Measurements from ENCODE around the gene PDIA5.

The PDIA5 gene

DNA sequence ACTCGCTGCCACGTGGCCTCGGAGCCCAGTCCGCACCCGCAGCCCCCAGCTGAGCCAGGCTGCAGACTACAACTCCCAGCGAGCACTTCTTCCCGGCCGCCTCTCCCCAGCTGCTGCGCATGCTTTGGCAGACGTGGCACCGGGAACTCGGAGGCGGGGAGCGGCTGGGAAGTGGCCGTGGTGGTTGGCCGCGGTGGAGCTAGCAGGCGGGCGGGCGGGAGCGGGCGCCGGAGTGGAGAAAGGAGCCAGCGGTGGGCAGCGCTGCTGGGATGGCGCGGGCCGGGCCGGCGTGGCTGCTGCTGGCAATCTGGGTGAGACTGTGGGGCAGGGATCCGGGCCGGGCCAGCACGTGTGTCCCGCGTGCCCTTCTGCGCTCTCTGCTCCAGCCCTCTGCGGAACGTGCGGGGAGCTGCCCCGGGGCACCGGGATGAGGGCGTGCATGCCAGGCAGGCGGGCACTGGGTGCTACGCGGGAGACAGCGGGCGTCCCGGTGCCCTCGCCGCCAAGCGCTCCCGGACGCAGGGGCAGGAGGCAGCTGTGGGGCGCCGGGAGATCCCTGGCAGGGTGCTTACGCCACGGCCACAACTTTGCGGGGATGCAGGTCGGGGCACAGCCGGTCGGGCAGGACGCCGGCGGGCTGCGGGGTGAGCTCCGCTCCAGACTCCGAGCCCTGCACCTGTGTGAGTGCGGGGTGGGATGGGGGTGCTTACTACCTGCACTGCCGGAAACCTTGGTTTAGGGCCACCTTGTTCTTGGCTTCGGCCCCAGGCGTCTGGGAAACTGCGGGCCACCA lies at the start of gene PDIA5:
PDIA5 (plus strand) TSS at position 130 of the 793 bp plus-strand sequence; CDS start at position 270, 140 bp downstream.
- DNase-seq, result peak; percentile 91

DNA sequence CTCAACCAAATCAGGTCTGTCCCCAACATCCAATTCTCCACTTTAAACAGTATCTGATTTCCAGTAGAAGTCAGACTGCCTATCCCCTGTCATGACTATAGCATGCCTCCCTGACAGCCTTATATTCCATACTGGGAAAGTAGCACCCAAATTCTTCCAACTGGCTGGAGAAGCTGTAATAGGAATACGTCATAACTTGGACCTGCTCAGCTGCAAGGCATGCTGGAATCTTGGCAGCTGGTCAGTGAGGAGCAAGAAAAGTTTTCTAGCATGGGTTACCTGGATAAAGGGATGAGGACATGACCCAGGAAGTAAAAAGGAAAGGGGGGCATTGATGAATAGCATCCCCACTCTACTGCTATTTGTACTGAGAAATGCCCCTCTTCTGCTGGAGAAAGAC lies 48.1 kb upstream of the PDIA5 start:
- DNase-seq, result no peak

DNA sequence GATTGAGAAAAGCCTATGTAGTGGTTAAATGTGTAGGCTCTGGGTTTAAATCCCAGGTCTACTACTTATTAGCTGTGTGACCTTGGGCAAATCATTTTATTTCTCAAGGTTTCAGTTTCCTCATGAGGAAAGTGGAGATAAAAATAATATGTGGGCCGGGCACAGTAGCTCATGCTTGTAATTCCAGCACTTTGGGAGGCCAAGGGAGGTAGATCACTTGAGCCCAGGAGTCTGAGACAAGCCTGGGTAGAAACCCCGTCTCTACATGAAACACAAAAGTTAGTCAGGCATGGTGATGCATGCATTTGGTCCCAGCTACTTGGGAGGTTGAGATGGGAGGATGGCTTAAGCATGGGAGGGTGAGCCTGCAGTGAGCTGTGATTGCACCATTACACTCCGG lies 47.7 kb upstream of the PDIA5 start:
- no peak for DNase-seq

DNA sequence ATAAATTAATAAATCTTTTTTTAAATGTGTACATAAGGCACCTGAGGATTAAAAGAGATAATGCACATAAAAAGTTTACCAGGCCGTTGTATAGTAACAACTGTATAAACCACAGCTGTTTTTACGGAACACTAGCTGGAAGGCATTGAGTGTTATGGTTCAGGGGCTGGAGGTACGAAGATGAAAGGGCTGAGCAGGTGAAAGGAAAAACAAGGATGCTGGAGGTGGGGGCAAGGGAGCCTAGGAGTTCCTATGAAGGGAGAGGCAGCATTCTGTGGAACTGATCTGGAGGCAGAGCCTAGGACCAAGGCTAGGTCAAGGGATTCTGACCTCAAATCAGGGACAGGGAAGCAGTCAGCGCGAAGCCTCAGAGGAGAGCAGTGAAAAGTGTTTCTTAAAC lies 47.2 kb upstream of the PDIA5 start:
- no peak for DNase-seq

DNA sequence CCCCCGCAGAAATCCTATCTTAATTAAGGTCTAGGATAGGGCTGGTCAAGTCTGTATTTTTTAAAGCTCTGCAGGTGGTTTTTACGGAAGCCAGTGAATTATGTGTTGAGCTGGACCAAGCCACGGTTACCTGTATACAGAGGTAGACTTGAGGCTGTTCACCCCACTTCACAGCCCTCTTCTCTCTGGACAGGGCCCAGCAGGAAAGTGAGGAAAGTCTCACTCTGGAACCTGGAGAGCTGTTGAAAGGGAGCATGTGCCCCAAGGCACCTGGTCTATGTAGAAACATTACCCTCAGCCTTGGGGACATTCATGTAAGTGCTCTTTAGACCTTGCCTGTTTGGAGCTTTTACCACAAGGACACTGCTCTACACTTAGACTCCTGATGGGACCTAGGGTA lies 46.1 kb upstream of the PDIA5 start:
- DNase-seq, result no peak

DNA sequence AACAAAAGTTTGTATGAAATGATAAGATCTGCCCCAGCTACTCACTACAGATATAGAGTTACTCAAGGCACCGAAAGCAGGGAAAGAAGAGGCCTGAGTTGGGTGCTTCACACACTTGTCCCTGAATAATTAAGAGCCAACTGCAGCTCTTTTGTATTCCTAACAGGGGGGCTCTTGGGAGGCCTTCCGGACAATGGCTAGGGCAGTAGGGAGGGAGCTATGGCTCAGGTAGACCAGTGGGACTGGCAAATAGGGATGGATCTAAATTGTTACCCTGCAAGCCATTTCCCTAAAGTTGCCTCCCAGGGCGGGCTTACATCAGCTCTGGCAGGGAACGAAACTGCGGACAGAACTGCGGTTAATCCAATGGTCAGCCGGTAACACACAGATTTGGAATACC lies 45.4 kb upstream of the PDIA5 start:
- DNase-seq, result no peak

DNA sequence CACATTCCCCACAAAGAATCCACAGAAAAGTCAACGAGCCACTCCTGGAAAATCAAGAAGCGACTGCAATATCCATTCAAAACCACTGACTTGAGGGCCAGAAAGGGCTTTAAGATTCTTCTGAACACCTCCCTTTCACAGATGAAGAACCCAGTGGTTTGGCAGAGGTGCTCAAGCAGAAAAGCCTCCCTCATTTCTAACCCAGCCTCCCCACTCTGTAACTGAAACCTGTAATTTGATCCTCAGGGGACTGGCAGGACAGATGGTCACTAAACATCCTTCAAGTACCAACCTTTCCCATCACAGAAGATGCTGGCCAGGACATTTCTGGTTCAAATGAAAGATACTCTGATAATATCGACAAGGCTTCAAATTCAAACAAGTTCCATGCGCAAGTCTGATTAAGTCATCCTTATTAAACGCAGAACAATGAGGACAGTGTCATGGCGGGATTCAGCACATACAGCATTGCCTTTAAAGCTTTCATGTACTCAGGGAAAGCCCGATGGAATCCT lies 44.8 kb upstream of the PDIA5 start:
- no peak for DNase-seq

DNA sequence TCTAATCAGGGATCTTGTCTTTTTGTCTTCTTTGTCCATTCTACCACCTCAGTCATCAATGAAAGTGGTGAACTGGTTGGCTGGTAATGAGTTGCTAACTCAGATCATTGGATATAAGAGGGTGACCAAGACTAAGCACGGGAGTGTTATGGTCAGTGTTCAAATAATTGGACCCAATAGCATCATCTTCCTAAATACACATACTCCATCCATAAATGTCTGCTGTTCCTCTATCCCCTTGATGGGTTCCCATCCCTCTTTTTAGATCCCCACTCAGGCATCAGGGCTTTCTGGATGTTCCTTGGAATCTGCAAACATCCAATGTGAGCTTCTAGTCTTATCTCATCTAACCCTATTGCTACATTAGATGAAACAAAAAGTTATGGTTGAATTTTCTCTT lies 42.8 kb upstream of the PDIA5 start:
- DNase-seq, result no peak

DNA sequence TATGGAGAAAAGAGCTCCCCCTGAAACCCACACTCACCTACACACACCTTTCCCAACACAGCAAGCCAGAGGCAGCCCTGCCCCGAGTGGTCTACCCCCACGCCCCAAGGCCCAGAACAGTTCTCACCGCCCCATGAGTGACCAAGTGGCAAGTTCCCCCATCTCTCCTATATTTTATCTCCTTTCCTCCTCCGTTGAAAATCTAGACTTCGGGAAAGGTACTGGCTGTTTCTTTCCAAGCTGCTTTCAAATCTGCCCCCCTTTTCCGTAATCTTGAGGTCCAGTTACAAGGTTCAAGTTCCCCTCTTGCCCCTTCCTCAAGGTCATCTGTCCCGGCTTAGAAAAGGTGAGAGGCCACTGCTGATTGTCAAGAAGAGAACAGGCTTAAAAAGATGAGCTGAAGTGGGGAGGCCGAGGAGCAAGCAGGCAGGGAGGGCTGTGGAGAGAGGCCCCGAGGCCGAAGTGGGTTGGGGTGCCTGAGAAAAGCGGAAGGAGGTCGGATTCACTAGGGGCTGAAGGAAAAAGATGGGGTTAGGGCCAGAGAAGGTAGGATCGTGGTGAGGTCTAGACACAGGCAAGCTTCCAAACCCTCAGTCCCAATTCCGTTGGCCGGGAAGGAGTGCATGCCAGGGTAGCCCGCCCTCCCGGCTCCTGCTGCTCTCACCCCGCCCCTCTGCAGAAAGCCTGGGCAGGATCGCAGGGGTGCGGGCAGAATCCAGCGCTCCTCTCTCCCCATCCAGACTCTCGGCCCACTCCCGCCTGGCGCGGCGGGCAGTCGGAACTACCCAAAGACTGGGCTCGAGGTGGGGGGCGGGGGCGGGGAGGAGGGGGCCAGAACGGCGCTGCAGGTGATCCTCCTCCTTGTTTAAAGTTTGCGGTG lies 40.9 kb upstream of the PDIA5 start:
- no peak for DNase-seq

DNA sequence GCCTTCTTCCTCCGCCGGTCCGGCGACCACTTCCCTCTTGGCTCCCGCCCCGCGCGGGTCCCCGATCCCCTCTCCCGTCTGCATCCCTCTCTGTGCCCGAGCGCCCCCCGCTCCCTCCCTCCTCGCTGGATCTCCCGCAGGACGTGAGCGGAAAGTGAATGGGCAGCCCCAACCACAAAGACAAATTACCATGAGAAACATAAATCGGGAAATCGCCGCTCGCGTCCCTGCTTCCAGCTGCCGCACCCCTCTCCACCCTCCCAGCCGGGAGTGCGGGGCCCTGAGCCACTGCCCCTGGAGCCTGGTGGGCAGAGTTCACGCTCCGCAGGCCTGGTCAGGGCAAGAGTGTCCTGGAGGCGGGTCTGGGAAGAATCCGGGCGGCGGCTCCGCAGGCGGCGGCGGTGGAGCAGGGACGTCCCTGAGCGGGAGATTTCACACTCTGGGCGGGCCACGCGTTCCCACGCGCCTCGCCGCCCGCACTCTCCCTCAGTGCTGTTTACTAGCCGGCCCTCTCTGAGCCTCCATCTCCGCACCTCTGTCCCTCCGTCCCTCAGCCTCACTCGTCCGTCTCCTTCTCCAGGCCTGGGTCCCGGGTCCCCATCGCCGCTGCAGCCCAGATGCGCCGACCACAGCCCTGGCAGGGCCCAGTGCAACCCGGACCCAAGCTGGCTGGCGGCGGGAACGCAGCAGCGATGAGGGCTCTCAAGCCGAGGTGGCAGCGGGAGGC lies 40.1 kb upstream of the PDIA5 start:
- DNase-seq, result no peak

DNA sequence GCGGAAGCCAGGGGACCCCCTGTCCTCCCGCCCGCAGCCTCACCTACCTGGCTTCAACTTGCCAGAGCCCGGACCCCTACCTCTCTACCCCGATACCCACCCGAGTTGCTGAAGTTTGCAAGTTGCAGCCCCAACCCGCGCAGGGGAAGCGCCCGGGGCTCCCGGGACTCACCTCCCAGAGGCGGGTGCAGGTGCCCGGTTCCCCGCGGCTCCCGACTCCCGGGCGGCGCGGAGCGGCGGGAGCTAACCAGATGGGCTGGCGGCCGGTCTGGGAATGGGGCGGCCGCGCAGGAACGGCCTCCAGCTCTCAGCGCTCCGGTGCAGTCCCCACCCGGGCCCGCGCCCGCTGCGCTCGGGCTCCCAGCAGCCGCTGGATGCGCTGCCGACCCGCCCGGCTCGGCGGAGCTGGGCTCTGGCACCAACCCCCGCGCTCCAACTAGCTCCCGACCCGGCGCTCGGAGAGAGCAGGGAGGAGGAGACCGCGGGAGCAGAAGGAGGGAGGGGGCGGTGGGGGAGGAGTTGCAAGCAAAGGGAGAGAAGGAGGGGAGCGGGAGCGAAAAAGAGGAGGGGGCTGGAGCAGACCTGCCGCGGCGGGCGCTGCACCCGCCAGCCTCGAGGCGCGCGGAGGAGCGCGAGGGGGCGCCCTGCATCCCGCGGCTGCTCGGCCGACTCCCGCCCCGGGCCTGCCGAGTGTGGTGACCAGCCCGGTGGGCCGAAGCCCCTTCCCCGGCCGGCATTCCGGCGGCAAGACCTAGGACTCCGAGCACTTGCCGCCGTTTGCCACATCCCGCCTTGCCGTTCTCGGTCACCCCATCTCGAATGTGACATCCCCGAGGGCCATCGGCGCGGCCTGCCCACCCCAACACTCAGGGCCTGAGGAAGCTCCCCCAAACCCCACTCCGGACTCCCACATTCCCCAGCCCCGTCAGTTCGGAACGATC lies 39.3 kb upstream of the PDIA5 start, which contains the start of gene SEMA5B:
SEMA5B (minus strand) TSS at position 472 of the 941 bp plus-strand sequence. CDS start 66,500 bp downstream, outside the sequence.
- peak; percentile 35 for DNase-seq

DNA sequence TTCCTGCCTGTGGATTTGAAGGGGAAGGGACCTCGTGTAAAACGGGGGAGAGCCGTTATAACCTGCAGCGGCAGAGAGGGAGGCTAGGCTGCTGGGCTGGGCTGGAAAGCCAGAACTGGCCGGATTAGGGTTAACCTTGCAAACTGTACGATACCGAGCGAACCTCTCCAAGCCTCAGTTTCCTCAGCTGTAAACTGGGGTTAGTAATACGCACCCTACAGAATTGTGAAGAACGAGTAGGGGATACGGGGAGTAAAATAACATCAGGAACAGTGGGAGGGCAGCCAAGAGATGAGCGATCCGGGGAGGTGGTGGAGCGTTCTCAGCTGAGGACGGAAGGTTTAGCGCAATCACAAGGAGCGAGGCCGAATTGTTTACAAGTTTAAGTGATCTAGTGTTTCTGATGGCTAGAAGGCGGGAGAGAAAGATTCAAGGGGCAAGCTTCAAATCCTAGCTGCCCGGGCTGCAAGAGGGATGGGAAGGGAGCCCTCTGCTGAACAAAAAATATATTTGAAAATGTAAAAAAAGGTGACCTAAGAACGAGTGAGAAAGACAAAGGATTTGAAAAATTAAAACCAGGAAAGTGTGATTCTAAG lies 38.5 kb upstream of the PDIA5 start:
- peak; percentile 68 for DNase-seq

DNA sequence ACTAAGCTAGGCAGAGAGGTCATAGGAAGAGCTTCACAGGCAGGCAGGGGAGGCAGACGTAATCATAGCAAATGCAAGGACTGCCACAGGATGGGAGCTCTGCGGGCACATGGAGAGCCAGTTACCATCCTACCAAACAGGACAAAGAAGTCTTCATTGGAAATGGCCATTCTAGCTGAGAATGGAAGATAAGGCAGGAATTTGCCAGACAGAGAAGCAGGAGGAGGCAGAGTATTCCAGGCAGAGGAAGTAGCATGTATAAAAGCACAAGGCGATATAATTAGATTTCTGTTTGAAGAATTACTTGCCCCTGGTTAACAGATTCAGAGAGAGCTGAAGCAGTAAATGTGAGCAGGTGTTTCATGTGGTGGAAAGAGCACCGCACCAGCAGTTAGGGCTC lies 35.8 kb upstream of the PDIA5 start:
- no peak for DNase-seq

DNA sequence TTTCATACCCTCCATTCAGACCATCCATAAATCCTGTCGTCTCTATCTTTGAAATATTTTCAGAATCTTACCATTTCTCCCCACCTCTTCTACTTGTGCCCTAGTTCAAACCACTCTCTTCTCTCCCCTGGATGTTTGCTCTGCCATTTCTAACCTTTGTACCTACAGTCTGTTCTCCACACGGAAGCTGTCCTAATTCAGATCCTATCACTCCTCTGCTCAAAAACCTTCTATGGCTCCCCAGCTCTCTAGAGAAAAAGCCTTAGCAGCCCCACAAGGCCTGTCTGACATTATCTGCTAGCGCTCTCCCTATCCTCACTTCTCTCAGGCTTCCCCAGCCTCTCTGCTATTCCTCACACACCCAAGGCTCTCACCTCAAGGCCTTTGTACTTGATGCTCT lies 34.8 kb upstream of the PDIA5 start:
- DNase-seq, result no peak

DNA sequence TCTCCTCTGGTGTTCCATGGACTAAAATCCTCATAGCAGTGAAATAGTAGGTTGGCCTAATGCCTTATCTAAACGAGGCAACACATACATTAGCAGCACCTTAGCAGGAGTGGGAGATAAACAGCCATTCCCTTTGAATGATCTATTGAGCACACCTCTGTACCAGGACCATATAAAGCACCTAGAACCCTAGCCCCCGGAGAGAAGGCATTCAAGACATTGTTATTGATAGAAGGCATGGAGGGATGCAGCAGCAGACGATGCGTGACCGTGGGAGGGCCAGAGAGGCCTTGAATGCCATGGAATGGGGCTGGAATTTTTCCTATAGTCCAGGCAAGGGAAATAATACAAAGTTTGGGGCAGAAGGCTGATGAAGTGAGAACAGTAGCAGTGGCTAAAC lies 32.7 kb upstream of the PDIA5 start:
- no peak for DNase-seq

DNA sequence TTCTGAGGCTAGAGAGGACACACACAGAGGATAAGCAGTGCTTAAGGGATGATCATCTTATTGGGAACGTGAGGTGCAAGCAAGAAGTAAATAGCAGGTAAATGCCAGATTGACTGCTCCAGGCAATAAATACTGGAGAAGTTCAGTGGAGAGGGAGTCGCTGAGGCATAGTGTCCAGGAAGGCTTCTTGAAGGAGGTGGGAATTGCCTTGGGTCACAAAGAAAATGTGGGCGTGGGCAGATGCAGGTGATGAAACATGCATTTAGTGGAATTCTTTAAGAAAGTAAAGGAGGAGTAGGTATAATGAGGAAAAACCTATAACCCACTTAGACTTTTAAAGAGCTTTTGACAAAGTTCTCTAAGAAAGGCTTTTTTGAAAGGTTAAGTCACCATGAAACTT lies 31.8 kb upstream of the PDIA5 start:
- no peak for DNase-seq

DNA sequence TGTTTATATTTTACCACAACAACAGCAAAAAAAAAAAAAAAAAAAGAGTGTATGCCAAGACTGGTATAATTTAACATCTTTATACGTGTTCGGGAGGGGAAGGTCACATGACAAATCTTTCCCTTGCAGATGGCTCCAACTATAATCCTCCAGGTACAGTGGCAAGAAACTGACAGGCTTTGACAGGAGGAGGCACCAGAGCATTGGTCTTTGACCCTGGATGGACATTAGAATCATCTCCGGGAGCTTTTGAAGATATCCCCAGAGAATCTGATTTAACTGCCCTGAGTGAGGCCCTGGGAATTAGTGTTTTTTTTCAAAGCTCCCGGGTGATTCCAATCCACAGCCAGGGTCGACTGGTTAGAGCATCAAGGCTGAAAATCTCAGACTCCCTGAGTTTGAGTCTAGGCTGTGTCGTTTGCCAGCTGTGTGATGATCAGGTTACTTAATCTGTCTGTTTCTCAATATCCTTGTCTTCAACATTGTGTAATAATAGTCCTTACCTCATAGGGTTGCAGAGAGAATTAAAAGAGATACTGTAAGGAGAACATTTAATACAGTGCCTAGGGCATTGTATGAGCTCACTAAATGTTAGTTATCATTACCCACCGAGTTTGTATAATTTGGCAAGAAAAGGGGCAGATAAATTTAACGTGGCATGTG lies 30.3 kb upstream of the PDIA5 start:
- DNase-seq, result no peak

DNA sequence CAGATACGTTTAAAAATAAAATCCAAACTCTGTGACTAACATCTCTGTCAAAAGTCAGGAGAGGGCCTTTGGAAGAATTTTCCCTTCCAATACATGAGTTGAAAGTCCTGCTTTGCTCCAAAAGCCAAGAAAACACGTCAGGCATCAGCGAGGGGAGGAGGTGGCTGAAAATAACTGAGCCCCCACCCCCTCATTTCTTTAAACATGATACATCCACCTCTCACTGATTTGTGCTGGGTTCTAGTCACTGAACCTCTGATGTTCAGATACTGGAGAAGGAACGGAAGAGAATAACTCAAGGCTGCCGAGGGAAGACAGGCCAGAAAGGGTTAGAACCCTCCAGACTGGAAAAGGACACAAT lies 29.8 kb upstream of the PDIA5 start:
- DNase-seq, result no peak

DNA sequence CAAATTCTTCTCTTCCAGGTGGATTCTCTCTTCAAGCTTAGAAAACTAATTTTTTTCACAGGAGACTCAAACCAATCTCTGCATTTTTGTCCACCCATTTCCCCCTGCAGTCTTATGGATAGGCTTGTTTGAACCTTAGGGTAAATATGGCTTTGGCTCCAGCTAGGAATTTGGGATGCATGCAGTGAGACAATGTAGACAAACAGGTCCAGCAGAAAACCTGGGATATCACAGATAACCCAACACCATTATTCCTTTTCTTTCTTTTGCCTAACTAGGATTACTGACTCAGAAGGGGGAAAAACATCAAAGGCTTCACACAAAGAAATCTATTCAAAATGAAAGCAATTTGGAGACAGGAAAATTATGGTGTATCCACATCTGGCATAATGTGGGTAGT lies 28.1 kb upstream of the PDIA5 start:
- DNase-seq, result no peak

DNA sequence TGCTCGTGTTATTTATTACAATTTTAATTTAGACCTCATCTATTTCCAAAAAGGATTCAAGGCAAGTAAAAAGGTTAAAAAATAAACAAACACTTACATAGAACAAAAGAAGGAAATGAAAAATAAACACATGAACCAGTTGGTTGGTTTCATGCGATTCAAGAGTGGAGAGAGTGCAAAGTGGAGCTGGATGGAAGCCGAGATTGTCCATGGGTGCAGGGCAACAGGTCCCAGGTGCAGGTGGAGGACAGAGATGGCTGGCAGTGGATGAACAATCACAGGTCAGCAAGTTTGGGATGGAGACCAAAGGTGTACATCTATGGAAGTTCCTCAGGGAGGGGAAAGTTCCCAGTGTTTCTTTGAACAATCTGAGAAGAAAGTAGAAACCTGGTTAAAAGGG lies 27.6 kb upstream of the PDIA5 start:
- no peak for DNase-seq

DNA sequence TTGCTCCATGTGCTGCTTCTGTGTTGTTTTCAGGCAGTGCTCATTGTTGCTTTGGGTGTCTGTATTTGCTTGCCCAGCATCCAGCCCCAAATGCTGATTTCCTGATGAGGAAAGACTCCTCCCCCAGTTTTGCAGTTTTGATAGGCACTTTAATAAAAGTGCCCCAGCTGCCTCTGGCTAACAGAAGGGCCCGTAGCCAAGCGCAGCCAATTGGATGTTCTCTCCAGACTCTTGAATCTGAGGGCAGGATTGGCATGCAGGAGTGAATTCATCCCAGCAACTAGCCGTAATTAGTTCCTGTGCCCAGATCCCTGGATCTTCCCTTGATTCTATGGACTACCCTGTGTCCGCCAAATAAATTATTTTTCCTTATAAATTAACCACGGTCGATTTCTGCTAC lies 24.4 kb upstream of the PDIA5 start:
- no peak for DNase-seq
